ENCODE measurements around the gene LRP5. TPM values are rescaled to one million over a fixed set of nuclear protein-coding genes. Genes with fewer than 3 reads are reported as not detected.
A peak's percentile ranks its signal among the peaks of the same experiment; 100 is the strongest.
"Not testable (repeated sequence)": the region's sequence is repeated elsewhere in the genome, so short reads cannot be mapped to it uniquely, and the experiment has no call there.

The LRP5 gene
- total RNA-seq, 1 experiment from 2014 or later, result 13.7 TPM

DNA sequence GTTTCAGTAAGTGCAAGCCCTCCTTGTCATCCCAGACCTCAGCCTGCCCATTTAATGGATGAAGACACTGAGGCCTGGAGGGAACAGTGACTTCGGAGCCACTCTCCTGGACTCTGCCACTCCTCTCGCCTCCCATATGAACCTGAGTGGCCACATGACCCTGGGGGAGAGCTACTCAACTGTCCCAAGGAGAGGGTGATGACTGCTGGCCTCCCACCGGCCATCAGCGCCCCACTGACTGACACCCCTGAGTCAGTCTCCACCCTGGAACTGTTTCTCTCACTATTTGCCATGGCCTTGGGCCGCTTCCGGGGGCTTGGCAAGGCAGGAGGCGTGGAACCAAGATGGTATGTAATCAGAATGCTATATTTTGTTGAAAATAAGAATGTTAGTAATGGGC is 17.1 kb downstream of the LRP5 start:
- no peak for DNase-seq (ENCODE audit: low spot score)

- DNase-seq (ENCODE audit: low spot score), result no peak
These were observed 17.7 kb downstream of the LRP5 start for GRCh38 chr11:68329978-68330699.

DNA sequence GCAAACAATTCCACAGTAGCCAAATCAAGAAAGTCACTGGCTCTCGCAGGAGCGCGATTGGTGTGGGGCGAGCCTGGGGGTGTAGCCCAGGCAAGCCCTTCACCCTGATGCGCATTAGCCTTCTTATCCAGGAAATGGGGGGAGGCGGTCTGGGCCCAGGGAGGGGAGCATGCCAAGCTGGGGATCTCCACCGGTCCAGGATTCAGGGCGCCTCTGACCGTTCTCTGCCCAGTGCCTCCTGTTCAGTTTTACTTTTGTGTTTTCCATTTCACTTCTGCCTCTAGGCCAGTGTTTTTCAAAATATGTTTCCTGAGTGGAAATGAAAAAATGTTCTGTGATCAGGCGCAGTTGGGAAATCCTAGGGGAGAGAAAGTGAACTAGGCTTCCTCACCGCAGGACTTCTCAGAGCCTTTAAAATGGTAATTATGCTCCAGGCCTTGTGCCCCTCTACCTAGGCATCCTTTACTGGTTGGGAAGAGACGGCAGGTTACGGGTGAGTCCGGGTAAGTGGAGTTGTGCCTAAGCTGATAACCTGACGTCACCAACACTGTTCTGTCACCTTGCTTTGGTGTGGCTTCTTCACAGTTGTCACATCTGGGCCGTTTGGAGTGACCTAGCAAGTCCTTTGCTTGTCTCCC is 18.4 kb downstream of the LRP5 start:
- DNase-seq (ENCODE audit: low spot score), result no peak

DNA sequence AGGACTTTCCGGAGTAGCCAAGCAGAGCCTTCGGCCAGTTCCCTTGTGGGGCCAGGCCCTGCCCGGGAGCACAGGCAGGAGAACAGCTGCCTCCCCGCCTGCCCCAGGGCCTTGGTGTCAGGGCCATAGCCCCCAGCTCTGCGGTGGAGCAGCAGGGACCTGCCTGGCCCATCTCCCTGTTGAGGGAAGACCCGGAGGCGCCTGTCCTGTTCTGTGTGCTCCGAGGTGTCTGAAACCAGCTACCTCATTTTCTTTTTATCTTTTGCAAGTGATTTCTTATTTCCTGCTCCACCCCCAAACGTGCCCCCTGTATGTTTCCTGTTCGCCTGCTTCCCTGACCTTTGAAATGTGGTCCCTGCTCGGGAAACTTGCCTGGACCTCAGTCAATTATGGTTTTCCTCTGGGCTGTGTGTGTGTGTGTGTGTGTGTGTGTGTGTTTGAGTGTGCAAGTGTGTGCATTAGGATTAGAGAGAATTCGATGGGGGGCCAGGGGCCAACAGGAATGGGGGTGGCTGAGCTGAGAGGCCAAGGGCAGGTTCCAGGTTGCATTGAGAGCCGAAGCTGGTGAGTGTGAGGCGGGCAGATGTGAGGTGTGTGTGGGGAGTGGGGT is 19.1 kb downstream of the LRP5 start:
- no peak for DNase-seq (ENCODE audit: low spot score)

DNA sequence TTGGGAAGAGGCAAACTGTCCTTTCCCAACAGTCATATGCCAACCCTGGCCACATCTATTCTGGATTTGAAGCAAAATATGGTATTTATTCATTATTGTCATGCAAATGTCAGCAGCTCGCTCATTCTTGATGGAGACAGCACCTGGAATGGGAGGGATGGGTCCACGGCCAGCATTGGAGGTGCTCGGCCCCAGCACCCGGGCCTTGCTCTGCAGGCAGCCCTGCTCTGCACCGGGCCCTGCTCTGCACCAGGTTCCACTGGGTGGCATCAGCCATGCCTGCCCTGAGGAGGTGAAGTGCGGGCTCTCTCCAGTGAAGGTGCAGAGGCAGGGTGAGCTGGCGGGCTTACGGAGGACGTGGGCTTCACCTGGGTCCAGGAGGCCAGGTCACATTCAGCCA is 19.8 kb downstream of the LRP5 start:
- DNase-seq (ENCODE audit: low spot score), result no peak

GRCh38 chr11:68333173-68333572 is 20.8 kb downstream of the LRP5 start:
- no peak for DNase-seq (ENCODE audit: low spot score)

DNA sequence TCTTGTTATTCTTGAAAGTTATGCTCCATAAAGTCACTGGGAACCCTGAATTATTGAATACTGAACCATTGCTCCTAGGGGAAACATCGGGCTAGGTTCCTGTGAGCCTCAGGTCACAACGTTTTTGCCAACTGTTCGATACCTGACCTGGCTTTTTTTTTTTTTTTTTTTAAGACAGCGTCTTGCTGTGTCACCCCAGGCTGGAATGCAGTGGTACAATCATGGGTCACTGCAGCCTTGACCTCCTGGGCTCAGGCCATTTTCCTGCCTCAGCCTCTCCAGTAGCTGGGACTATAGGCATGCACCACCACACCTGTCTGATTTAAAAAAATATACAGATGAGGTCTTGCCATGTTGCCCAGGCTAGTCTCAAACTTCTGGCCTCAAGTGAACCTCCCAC is 22.5 kb downstream of the LRP5 start:
- no peak for DNase-seq (ENCODE audit: low spot score)

DNA sequence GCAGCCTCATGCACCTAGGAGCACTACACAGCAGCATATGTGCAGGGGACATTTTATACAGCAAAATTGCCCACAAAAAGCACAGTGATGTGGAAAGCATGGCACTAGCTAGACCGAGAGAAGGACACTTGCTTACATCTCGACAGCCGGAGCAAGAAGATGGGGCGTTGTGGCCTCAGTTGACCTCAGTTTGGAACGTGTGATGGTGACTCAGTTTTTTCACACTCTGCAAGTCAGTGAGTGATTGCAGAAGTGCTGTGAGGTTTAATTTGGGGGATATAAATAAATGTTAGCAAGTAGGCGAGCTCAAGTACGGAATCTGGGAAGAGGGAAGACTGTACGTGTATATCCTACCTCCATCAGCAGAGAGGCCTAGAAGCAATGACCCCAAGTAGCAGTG is 23.3 kb downstream of the LRP5 start:
- DNase-seq (ENCODE audit: low spot score), result no peak

DNA sequence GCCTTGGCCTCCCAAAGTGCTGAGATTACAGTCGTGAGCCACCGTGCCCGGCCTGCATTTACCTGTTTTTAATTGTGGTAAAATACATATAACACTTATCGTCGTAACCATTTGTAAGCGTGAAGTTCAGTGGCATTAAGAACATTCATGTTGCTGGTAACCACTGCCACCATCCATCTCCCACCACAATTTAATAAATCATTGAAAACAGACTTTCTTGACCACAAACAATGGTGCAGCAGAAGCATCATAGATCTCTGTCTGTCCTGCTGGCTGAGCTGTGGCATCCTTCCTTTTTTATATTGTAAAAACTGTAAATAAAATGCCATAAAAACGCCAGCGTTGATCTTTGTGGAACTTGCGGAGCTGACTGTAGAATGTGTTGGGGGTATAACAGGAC is 24.3 kb downstream of the LRP5 start:
- DNase-seq (ENCODE audit: low spot score), result no peak

DNA sequence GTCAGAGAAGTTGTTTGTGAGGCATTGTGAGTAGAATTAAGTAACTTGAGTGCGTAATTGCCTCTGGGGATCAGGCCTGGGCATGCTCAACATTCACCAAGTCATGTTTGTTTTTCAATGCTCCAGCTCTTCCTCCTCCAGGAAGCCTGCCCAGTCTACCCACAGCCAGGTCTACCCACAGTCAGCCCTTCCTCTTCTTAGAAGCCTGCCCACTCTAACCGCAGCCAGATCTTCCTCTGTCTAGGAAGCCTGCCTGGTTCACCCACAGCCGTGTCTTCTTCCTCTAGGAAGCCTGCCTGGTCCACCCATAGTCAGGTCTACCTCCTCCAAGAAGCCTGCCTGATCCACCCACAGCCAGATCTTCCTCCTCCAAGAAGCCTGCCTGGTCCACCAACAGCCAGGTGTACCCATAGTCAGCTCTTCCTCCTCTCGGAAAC is 25.0 kb downstream of the LRP5 start:
- DNase-seq (ENCODE audit: low spot score), result no peak

- DNase-seq (ENCODE audit: low spot score), result no peak
These were observed 25.8 kb downstream of the LRP5 start for GRCh38 chr11:68338051-68338780.

DNA sequence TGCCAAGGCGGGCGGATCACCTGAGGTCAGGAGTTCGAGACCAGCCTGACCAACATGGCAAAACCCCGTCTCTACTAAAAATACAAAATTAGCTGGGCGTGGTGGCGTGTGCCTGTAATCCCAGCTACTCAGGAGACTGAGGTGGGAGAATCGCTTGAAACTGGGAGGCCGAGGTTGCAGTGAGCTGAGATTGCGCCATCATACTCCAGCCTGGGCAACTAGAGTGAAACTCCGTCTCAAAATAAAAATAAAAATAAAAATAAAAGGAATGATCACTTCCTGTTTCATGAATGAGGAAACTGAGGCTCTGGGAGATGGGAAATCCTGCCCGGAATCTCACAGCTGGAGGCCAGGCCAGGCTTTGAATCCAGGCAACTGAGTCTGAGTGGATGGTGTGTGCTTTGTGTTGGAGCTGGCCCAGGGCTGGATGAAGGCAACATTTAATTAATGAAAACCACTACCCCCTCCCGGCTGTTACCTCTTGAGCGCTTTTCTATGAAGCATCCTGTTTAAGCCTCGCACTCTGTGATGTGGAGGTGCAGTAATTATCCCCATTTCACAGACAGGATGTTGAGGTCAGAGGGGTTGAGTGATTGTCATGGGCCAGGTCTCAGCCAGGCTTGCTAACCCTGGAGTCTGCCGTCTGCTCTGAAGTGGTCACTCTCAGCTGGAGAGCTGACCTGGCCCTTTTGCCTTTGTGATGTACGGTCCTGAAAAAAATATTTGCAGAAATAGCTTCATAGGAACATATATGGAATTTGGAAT is 27.8 kb downstream of the LRP5 start:
- DNase-seq (ENCODE audit: low spot score), result no peak

DNA sequence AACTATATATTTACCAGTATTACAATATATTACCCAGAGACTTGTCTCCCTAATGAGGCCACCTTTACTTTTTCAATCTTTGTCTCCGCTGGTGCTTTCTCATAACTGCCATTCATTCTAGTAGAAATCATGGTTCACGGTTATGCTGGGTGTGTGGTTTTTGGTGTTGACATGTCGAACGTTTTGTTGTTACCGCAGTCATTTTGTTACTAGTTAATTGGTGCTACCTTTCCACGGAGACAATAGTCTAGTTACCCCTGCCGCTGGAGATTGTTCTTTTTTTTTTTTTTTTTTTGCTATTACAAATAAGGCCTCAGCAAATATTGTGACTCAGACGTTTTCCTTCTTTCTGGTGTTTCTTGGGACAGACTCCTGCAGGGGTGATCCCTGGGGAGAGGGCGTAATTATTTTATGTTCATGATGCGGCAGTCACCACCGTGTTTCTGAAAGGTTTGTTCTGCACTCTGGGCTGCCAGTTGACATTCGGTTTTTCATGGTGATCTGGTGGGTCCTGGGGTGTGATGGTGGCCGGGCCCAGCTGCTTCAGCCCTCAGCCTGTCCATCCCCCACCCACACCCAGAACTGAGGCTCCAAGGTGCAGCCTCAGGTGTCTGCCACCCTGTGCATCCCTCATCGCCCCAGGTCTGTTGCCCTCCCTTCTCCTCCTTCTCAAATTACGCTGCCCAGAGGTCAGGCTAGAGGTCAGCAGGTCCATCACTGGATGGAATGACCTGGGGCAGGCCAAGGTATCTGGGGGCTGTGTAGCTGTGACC is 28.6 kb downstream of the LRP5 start:
- DNase-seq (ENCODE audit: low spot score), result no peak

DNA sequence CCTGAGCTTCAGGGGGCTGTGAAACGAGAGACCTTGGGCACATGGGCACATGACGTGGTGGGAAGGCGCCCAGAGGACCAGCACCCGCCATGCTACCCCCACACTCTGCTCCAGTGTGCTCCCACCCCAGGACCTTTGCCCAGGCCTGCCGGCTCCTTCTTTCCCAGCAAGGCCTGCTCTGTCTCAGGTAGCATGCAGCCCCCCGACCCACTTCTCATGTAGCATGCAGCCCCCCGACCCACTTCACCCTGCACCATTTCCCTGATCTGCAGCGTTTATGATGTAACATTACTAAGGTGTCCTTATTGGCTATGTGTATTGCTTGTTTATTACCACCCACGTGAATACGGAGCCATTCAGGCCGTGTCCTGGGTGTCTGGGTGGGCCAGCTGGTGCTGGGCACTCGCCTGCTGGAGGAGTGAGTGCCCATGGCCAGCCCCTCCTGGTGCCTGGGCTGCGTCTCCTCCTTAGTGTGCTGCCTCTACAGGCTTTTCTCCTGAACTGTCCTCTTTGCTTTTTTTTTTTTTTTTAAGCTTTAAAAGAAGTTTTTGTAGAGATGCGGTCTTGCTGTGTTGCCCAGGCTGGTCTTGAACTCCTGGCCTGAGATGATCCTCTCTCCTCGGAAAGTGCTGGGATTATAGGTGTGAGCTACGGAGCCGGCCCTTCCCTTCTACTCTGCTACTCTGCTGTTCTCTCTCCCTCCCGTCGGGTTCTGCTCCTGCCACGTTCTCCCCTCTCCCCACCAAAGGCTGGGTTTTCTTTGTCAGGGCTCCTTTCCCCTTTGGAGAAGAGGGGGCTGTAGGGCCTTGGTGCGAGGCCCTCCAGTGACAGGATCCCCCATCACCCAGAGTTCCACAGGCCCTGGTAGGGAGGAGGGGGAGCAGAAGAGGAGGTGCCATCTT is 29.4 kb downstream of the LRP5 start:
- no peak for DNase-seq (ENCODE audit: low spot score)

DNA sequence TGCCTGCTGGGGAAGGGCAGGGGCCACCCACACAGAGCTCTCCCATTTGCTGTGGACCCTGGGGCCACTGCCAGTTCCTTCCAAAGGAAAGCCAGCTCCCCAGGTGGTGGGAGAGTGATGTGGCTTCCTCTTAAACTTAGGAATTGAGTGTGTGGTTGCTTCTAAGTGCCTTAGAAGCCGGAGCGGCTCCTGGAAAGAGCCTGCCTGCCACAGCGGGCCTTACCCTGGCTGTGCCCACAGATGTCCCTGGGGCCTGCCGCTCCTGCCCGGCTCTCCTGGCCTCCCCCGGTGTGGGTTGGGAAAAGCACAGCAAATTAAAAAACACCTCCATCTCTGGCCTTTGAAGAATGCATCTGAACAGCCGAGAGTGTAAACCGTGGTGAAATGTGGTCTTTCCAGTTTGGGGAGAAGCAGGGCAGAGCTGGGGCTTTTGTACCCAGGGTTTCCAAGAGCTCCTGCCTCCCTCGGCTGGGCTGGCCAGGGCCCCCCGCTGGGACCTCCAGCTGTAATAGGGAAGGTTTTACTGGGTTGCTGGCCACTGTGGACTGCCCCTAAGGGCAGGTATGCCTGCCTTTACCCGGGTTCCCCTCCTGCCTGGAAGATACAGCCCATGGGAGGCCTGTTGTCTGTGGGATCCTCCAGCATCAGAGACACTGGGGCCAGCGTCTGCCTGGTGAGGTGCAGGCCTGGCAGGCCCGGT is 30.2 kb downstream of the LRP5 start:
- DNase-seq (ENCODE audit: low spot score), result peak; percentile 73

DNA sequence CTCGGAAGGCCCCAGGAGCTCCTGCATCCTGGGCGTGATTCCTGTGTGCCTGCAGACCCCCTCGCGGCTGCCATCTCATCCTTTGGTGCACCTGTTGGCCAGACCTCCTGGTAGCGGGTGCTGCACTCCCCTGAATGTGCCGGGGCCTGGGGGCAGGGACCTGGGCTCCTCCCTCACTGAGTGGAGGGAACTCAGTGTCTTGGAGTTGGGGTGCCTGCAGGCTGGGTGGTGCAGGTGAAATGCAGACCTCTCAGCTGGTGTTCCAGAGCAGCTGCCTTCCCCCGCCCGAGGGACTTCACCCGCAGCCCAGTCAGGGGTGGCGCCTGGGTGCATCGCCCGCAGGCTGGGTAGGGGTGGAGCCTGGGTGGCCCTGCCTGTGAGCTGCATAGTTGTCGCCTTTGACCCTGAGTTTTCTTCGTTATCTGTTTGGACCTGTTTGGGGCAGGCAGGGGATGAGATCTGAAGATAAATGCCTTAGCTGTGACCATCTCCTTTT is 31.4 kb downstream of the LRP5 start:
- no peak for DNase-seq (ENCODE audit: low spot score)

- not testable (repeated sequence) for DNase-seq (ENCODE audit: low spot score)
These were observed 32.4 kb downstream of the LRP5 start for GRCh38 chr11:68344821-68345220.

DNA sequence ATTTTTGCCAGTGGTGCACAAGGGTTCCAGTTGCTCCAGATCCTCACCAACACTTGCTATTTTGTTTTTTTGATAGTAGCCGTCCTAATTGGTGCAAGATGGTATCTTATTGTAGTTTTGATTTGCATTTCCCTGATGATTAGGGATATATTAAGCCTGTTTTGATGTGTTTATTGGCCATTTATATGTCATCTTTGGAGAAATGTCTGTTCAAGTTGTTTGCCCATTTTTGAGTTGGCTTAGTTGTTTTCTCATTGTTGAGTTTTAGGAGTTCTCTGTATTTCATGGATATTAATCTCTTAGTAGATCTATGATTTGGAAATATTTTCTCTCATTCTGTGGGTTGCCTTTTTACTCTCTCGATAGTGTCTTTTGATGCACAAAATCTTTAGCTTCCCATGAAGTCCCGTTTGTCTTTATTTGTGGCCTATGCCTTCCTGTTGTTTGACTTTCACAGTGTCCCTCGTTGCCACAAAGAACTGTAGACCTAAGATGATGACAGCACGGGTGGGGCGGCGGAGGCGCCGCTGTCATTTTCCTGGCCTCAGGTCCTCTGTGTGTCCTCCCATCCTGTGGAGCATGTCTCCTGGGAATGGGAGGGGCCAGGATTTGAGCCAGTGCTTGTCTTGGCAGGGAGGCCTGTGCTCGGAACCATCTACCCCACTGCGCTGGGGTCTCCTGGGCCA is 33.5 kb downstream of the LRP5 start:
- DNase-seq (ENCODE audit: low spot score), result no peak

DNA sequence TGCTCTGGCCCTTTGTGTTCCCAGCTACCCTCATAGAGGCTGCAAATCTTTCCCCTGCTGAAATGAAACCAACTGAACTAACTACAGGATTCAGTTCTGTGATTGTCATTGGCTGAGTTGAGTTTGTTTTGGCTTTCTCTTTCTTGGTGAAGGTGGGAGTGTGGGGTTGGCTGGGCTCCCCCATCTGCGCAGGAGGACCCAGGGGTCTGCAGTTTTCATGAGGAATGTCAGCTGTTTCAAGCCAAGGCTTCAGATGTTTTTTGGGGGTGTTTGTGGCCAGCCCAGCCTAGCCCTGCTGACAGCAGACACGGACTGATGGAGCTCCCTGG is 34.0 kb downstream of the LRP5 start:
- no peak for DNase-seq (ENCODE audit: low spot score)
